Neural progenitor cell (in vitro differentiated cells): ENCODE results near the gene OSBPL8. TPM values are rescaled to one million over a fixed set of nuclear protein-coding genes. Genes with fewer than 3 reads are reported as not detected.

Experiments
- DNase-seq: peaks from one replicate; pipeline ENCODE4 v3.0.0-alpha.2; 2016; ENCODE audit warnings: low spot score
- H2AFZ ChIP-seq: fragments of 200-600 bp; sonication (generic); replicated peaks from 2 replicates; pipeline ENCODE4 v1.6.1; 2016; ENCODE audit warnings: antibody characterized with exemption
- H3F3A ChIP-seq: fragments of 200-600 bp; sonication (generic); 2 replicates; pipeline ENCODE4 v1.6.1; 2016; ENCODE audit warnings: antibody characterized with exemption, low read depth
- H3K27ac ChIP-seq: fragments of 200-600 bp; sonication (generic); 2 replicates; pipeline ENCODE4 v1.5.1; 2016; ENCODE audit warnings: mild to moderate bottlenecking
- H3K27me3 ChIP-seq: fragments of 200-600 bp; sonication (generic); 2 replicates; pipeline ENCODE4 v1.6.1; 2016; ENCODE audit warnings: mild to moderate bottlenecking, moderate library complexity
- H3K36me3 ChIP-seq: fragments of 200-600 bp; sonication (generic); 2 replicates; pipeline ENCODE4 v1.5.1; 2016
- H3K4me1 ChIP-seq: fragments of 200-600 bp; sonication (generic); 2 replicates; pipeline ENCODE4 v1.6.1; 2016; ENCODE audit warnings: mixed run types
- H3K4me2 ChIP-seq: fragments of 200-600 bp; sonication (generic); 2 replicates; pipeline ENCODE4 v1.6.1; 2016
- H3K4me3 ChIP-seq: fragments of 200-600 bp; sonication (generic); 2 replicates; pipeline ENCODE4 v1.5.1; 2016
- H3K79me2 ChIP-seq: fragments of 200-600 bp; sonication (generic); 2 replicates; pipeline ENCODE4 v1.6.1; 2016; ENCODE audit warnings: low read depth
- H3K9ac ChIP-seq: fragments of 200-600 bp; sonication (generic); 2 replicates; pipeline ENCODE4 v1.6.1; 2016
- H3K9me3 ChIP-seq: fragments of 200-600 bp; sonication (generic); 2 replicates; pipeline ENCODE4 v1.5.1; 2016; ENCODE audit warnings: low read depth
- H4K20me1 ChIP-seq: fragments of 200-600 bp; sonication (generic); 2 replicates; pipeline ENCODE4 v1.6.1; 2016; ENCODE audit warnings: low read depth
- H3K27ac Mint-ChIP-seq: 3 replicates; pipeline ENCODE4 v1.8.0; 2021; ENCODE audit warnings: mixed read lengths
- H3K27me3 Mint-ChIP-seq: 2 replicates; pipeline ENCODE4 v1.8.0; 2022; ENCODE audit warnings: low read depth, mild to moderate bottlenecking, inconsistent platforms, moderate library complexity, mixed read lengths; ENCODE audit not compliant: insufficient read depth
- H3K36me3 Mint-ChIP-seq: 3 replicates; pipeline ENCODE4 v1.8.0; 2021; ENCODE audit warnings: mixed read lengths
- H3K4me1 Mint-ChIP-seq: 3 replicates; pipeline ENCODE4 v1.8.0; 2021; ENCODE audit warnings: mixed read lengths
- H3K4me3 Mint-ChIP-seq: 3 replicates; pipeline ENCODE4 v1.8.0; 2021; ENCODE audit warnings: mild to moderate bottlenecking, moderate library complexity, mixed read lengths
- H3K9me3 Mint-ChIP-seq: 3 replicates; pipeline ENCODE4 v1.8.0; 2020; ENCODE audit warnings: mixed read lengths
- CTCF ChIP-seq: fragments of 200-600 bp; sonication (generic); IDR thresholded peaks from 2 replicates; pipeline ENCODE4 v1.5.1; 2017; ENCODE audit warnings: antibody characterized with exemption, mild to moderate bottlenecking
- EZH2 ChIP-seq: fragments of 200-600 bp; sonication (generic); IDR thresholded peaks from 2 replicates; pipeline ENCODE4 v1.6.1; 2017; ENCODE audit warnings: antibody characterized with exemption, mild to moderate bottlenecking, moderate library complexity
- EZH2phosphoT487 ChIP-seq: fragments of 200-600 bp; sonication (generic); IDR thresholded peaks from 2 replicates; pipeline ENCODE4 v1.6.1; 2017; ENCODE audit warnings: antibody characterized with exemption
- total RNA-seq: library from RNA; depleted of rRNA; stranded (reverse); fragments of >200 nt; gene quantifications from 2 replicates; pipeline ENCODE4 v1.2.3, GENCODE V29; 2015; ENCODE audit warnings: low replicate concordance

The OSBPL8 gene
- total RNA-seq, 1 donor from 2014 or later = 93.6 TPM

DNA sequence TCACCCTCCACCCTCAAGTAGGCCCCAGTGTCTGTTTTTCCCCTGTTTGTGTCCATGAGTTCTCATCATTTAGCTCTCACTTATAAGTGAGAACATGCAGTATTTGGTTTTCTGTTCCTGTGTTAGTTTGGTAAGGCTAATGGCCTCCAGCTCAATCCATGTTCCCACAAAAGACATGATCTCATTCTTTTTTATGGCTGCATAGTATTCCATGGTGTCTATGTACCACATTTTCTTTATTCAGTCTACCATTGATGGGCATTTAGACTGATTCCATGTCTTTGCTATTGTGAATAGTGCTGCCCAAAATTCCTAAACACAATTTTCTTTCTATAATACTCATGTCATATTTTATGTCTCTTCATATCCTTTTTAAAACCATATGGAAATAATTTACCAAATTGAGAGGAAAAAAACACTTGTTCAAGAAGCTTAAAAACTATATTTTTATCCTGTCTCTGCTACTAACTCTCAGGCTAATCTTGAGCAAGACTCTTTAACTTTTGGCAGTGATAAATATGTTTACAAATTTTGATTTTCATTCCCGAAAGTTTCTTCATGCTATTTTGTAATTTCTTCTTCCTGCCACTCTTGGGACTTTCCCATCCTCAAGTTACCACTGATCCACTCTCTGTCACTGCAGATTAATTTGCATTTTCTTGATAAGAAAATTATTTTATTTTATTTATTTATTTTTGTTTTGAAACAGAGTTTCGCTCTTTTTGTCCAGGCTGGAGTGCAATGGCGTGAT is 28.0 kb upstream of the OSBPL8 start:
- Histone ChIP-seq H3K79me2 (no peaks in the 10 kb centered on the region), H3K4me1 (no peaks in the 10 kb centered on the region), H3K27ac (no peak overlapping the region), H3K4me2 (no peak overlapping the region), H3K9me3 (no peaks in the 10 kb centered on the region), H2AFZ (no peak overlapping the region), H3F3A (no peaks in the 10 kb centered on the region), H3K27me3 (no peaks in the 10 kb centered on the region), H3K9ac (no peak overlapping the region), H4K20me1 (no peaks in the 10 kb centered on the region), H3K4me3 (no peak overlapping the region), H3K36me3 (no peaks in the 10 kb centered on the region)
- no peak for DNase-seq
- Mint-ChIP-seq H3K4me3 (no peak overlapping the region), H3K27ac (no peak overlapping the region), H3K27me3 (peaks cover 3% of the 10 kb centered on the region), H3K9me3 (no peaks in the 10 kb centered on the region), H3K4me1 (no peaks in the 10 kb centered on the region), H3K36me3 (no peaks in the 10 kb centered on the region)
- TF ChIP-seq CTCF (no peak), EZH2phosphoT487 (no peak), EZH2 (no peak)

- Histone ChIP-seq H3K4me3 (no peak overlapping the region), H2AFZ (no peak overlapping the region), H3K79me2 (no peaks in the 10 kb centered on the region), H3K4me1 (no peaks in the 10 kb centered on the region), H3K36me3 (no peaks in the 10 kb centered on the region), H4K20me1 (no peaks in the 10 kb centered on the region), H3F3A (no peaks in the 10 kb centered on the region), H3K4me2 (no peak overlapping the region), H3K27me3 (no peaks in the 10 kb centered on the region), H3K9ac (no peak overlapping the region), H3K9me3 (no peaks in the 10 kb centered on the region), H3K27ac (no peak overlapping the region)
- Mint-ChIP-seq H3K27ac (no peak overlapping the region), H3K4me3 (no peak overlapping the region), H3K36me3 (no peaks in the 10 kb centered on the region), H3K4me1 (no peaks in the 10 kb centered on the region), H3K9me3 (no peaks in the 10 kb centered on the region), H3K27me3 (peaks cover 2% of the 10 kb centered on the region)
- TF ChIP-seq CTCF (peak; percentile 69), EZH2phosphoT487 (no peak)
- DNase-seq = peak; percentile 23
Observed at GRCh38 chr12:76586764-76587395, 27.3 kb upstream of the OSBPL8 start.

GRCh38 chr12:76583301-76583700 is 23.7 kb upstream of the OSBPL8 start:
- Histone ChIP-seq H3K36me3 (no peaks in the 10 kb centered on the region), H4K20me1 (no peaks in the 10 kb centered on the region), H3K9ac (no peak overlapping the region), H3K9me3 (no peaks in the 10 kb centered on the region), H3K4me3 (no peak overlapping the region), H3F3A (no peaks in the 10 kb centered on the region), H3K4me1 (no peaks in the 10 kb centered on the region), H3K4me2 (no peak overlapping the region), H2AFZ (no peak overlapping the region), H3K79me2 (no peaks in the 10 kb centered on the region), H3K27me3 (no peaks in the 10 kb centered on the region), H3K27ac (no peak overlapping the region)
- DNase-seq = no peak
- TF ChIP-seq EZH2phosphoT487 (no peak), CTCF (no peak), EZH2 (no peak)
- Mint-ChIP-seq H3K4me1 (no peaks in the 10 kb centered on the region), H3K36me3 (no peaks in the 10 kb centered on the region), H3K9me3 (peaks cover 4% of the 10 kb centered on the region), H3K27me3 (peaks cover 2% of the 10 kb centered on the region), H3K4me3 (no peak overlapping the region), H3K27ac (no peak overlapping the region)
